ENCODE data around the gene KANSL1L. TPM values are rescaled to one million over a fixed set of nuclear protein-coding genes. Genes with fewer than 3 reads are reported as not detected.

The KANSL1L gene
- total and polyA plus RNA-seq, 2 experiments from 2014 or later = 12.4 to 23.6 TPM

DNA sequence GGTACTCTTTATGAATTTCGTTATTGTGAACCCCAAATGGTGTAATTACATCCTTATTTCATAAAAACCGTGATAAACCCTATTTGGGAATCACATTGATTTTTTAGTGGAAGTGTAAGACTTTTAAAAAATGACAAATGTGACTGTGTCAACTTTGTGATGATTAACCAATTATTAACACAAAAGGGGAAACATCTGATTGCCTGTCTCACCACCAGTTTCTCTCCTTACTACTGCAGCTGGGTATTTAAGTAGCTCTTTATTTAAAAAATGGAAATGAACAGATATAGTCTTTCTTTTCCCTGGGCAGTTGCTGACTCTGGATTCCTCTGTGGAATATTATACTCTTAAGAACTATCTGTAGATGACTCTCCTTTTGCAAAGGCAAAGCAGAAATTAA, 180.4 kb downstream of the KANSL1L start:
- Histone ChIP-seq H3K9me3 (ENCODE audit: low read depth) (no peaks in the 10 kb centered on the region), H3K27ac (no peak overlapping the region), H3K4me1 (ENCODE audit: low read depth) (no peaks in the 10 kb centered on the region), H3K27me3 (peaks cover 13% of the 10 kb centered on the region), H3K4me3 (no peak overlapping the region), H3K36me3 (no peaks in the 10 kb centered on the region)
- DNase-seq (ENCODE audit: low read depth in 1 of 2, low spot score in 1 of 2) = no peak
- TF ChIP-seq, protein P1, sequence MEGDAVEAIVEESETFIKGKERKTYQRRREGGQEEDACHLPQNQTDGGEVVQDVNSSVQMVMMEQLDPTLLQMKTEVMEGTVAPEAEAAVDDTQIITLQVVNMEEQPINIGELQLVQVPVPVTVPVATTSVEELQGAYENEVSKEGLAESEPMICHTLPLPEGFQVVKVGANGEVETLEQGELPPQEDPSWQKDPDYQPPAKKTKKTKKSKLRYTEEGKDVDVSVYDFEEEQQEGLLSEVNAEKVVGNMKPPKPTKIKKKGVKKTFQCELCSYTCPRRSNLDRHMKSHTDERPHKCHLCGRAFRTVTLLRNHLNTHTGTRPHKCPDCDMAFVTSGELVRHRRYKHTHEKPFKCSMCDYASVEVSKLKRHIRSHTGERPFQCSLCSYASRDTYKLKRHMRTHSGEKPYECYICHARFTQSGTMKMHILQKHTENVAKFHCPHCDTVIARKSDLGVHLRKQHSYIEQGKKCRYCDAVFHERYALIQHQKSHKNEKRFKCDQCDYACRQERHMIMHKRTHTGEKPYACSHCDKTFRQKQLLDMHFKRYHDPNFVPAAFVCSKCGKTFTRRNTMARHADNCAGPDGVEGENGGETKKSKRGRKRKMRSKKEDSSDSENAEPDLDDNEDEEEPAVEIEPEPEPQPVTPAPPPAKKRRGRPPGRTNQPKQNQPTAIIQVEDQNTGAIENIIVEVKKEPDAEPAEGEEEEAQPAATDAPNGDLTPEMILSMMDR (IDR thresholded peaks at IDR 0.05; ENCODE audit: low read depth, low read length) = no peak

DNA sequence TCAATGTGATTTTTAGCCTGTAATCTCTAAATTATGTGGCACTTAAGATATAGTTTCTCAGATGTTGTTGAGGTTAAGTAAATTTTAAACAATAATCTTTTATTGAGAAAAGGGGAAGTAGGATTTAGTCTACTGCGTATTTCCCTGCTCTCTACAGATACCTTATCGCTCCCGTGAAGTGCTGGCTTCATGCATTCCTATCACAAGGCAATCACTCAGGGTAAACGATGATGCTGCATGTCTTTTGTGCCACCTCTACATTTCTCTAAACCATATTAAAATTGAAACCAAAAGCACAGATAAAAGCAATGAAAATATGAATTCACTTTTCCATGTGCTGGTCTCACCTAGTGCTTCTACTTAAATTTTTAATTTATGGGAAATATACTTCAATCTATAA, 183.2 kb downstream of the KANSL1L start:
- Histone ChIP-seq H3K9me3 (ENCODE audit: low read depth) (no peaks in the 10 kb centered on the region), H3K36me3 (no peaks in the 10 kb centered on the region), H3K27ac (no peak overlapping the region), H3K27me3 (peaks cover 13% of the 10 kb centered on the region), H3K4me1 (ENCODE audit: low read depth) (no peaks in the 10 kb centered on the region), H3K4me3 (no peak overlapping the region)
- TF ChIP-seq, protein P1 (IDR thresholded peaks at IDR 0.05; ENCODE audit: low read depth, low read length) = no peak
- no peak for DNase-seq (ENCODE audit: low read depth in 1 of 2, low spot score in 1 of 2)

DNA sequence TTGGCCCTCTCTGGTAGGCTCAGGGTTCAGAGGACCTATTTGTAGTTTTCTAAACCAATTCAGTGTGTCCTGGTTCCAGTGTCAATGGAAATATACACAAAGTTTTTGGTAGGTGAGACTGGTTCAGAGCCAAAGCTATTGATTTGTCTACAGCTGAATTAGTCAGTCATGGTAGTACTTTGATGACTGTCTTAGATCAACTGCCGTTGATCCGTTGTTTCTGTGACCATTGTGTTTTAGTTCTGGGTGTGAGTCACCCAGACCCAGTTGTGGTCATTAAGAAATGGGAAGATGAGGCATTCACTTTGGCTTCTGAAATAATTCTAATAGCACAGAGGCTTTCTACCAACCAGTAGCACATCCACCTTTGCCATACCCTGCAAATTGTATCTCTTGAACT, 184.8 kb downstream of the KANSL1L start:
- H3K4me3 ChIP-seq = no peak overlapping the region

DNA sequence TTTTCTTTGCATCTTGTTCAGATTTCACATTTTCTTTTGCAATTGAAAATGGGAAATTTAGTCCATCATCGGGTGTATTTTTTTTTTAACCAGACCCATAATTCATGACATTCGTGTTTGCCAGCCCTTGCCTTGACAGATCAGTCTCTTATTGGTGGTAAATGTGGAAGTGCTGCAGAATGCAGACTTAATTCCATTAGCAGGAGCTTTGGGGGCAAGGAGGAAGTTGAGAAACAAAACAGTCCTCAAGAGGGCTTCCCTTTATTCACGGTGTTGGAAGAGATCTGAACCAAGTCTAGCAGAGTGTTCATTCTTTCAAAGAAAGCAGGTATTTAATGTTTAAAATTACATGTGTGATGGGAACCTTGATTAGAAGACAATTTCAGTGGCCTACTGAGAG, 185.3 kb downstream of the KANSL1L start:
- H3K4me3 ChIP-seq = no peak overlapping the region
- TF ChIP-seq, protein P1 (IDR thresholded peaks at IDR 0.05; ENCODE audit: low read depth, low read length) = no peak
- no peaks in the 10 kb centered on the region for H3K4me1 ChIP-seq (ENCODE audit: low read depth)

More for the DNA sequence above, 184.8 kb downstream of the KANSL1L start:
- H3K36me3 ChIP-seq = no peaks in the 10 kb centered on the region
- H3K9me3 ChIP-seq (ENCODE audit: low read depth) = no peaks in the 10 kb centered on the region
- no peak for DNase-seq (ENCODE audit: low read depth in 1 of 2, low spot score in 1 of 2)
- peaks cover 13% of the 10 kb centered on the region for H3K27me3 ChIP-seq
- H3K27ac ChIP-seq = no peak overlapping the region
- TF ChIP-seq, protein P1 (IDR thresholded peaks at IDR 0.05; ENCODE audit: low read depth, low read length) = no peak
- H3K4me1 ChIP-seq (ENCODE audit: low read depth) = no peaks in the 10 kb centered on the region

DNA sequence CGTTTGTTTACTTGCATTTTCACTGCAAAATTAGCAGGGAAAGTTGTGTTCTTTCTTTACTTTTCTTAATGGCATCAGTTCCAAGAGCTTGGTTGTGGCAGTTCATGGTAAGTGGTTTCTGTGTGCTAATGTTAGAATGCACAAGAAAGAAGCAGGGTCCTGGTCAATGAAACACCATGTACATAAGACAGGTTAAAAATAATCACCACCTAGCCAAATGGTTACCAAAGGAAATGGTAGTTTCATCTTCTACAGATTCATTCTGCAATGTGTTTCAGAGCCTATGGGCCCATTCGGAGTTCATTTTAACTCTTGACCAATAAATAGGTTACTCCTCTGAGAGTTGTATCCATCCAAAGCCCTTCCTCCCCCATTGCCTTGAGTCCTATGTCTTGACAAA, 186.9 kb downstream of the KANSL1L start:
- Histone ChIP-seq H3K9me3 (ENCODE audit: low read depth) (no peaks in the 10 kb centered on the region), H3K4me1 (ENCODE audit: low read depth) (no peaks in the 10 kb centered on the region), H3K4me3 (no peak overlapping the region), H3K36me3 (no peaks in the 10 kb centered on the region), H3K27me3 (no peaks in the 10 kb centered on the region), H3K27ac (no peak overlapping the region)
- no peak for DNase-seq (ENCODE audit: low read depth in 1 of 2, low spot score in 1 of 2)
- TF ChIP-seq, protein P1 (IDR thresholded peaks at IDR 0.05; ENCODE audit: low read depth, low read length) = no peak

More for the DNA sequence above, 185.3 kb downstream of the KANSL1L start:
- Histone ChIP-seq H3K27me3 (peaks cover 10% of the 10 kb centered on the region), H3K9me3 (ENCODE audit: low read depth) (no peaks in the 10 kb centered on the region), H3K27ac (no peak overlapping the region), H3K36me3 (no peaks in the 10 kb centered on the region)
- DNase-seq (ENCODE audit: low read depth in 1 of 2, low spot score in 1 of 2) = no peak

All from cardiac muscle cell (in vitro differentiated cells and primary cell).